ENCODE measurements around the gene GAN. TPM values are rescaled to one million over a fixed set of nuclear protein-coding genes. Genes with fewer than 3 reads are reported as not detected.

Gene GAN
- total and polyA plus RNA-seq, 2 of the 4 experiments (the other 2 are of a cell fraction): 1.1 to 5.7 TPM

GRCh38 chr16:81358860-81359259, 44.1 kb downstream of the GAN start:
- ChIA-PET POLR2A (ENCODE audit: unreplicated experiment) (no interaction called here), CTCF (interaction anchor here (0.6 to 0.7 kb wide), 2 partner anchors 11 to 153 kb away, joined by 5 to 6 read pairs; no protein-coding TSS in a partner anchor)
- Histone ChIP-seq H2BK5ac (ENCODE audit: low read depth, low read length, poor library complexity, severe bottlenecking) (no peak overlapping the region), H4K20me1 (ENCODE audit: insufficient read depth, low read length) (0 out of 2 replicates have a peak, but pooled peaks cover 2% of the 10 kb centered on the region), H3K4ac (ENCODE audit: low read depth, low read length) (no peak overlapping the region), H3K14ac (replicated peaks; ENCODE audit: low read depth, low read length) (no peak overlapping the region), H4K5ac (ENCODE audit: low read depth, low read length) (no peak overlapping the region), H3K9ac (ENCODE audit: low read depth, low read length) (no peak overlapping the region), H2BK120ac (ENCODE audit: low read depth, low read length) (no peak overlapping the region), H3K4me1 (ENCODE audit: control insufficient read depth, insufficient read depth, low read length) (no peaks in the 10 kb centered on the region), H3K9me3 (ENCODE audit: control insufficient read depth, insufficient read depth, low read length) (no peaks in the 10 kb centered on the region), H3K23ac (ENCODE audit: low read depth, low read length) (no peak overlapping the region), H3K4me2 (ENCODE audit: low read depth, low read length) (no peak overlapping the region), H3K27me3 (ENCODE audit: control insufficient read depth, insufficient read depth, low read length) (no peaks in the 10 kb centered on the region), H2AFZ (replicated peaks; ENCODE audit: low read length, poor library complexity) (no peak overlapping the region), H2BK15ac (ENCODE audit: low read depth, low read length) (no peak overlapping the region), H3K4me3 (ENCODE audit: insufficient read depth, low read depth, low read length) (no peak overlapping the region), H4K91ac (ENCODE audit: insufficient read depth, low read depth, low read length) (no peak overlapping the region), H3K36me3 (ENCODE audit: control insufficient read depth, insufficient read depth, low read length) (peaks cover 11% of the 10 kb centered on the region), H3K27ac (ENCODE audit: insufficient read depth, low read length) (no peak overlapping the region), H3K18ac (ENCODE audit: low read depth, low read length) (no peak overlapping the region), H3K79me1 (ENCODE audit: low read depth in 1 of 2, low read length in 2 of 2) (no peaks in the 10 kb centered on the region; a peak in 1 of 4 replicates), H3K56ac (ENCODE audit: extremely low read depth, insufficient read depth, low read length) (no peak overlapping the region), H2AK5ac (ENCODE audit: low read depth, low read length) (no peak overlapping the region), H2AK9ac (replicated peaks; ENCODE audit: low read depth, low read length, poor library complexity) (no peak overlapping the region), H2BK20ac (ENCODE audit: low read depth, low read length) (no peak overlapping the region), H4K8ac (ENCODE audit: low read depth in 2 of 2, low read length in 2 of 2) (no peak overlapping the region), H3K9me1 (ENCODE audit: insufficient read depth, low read length) (no peaks in the 10 kb centered on the region)
- WGBS, 2 experiments (ENCODE audit: extremely low coverage in 2 of 2, insufficient read length in 1 of 2): 100% methylated on average over 1 of the region's 1 CpG; no CpG with 5 or more reads in 1 of the 2 experiments
- dilution Hi-C loops (cut with HindIII; ENCODE audit: low sequenced_read_pairs, unreplicated experiment) (no loop called here), intact Hi-C loops (cut with micrococcal nuclease) (no loop called here), in situ Hi-C loops (cut with MboI; ENCODE audit: low sequenced_read_pairs) (no loop called here)
- BruUV-seq (replicated peaks): no TSS peak
- DNase-seq (no peak), ATAC-seq (ENCODE audit: low read depth) (no peak)
- TF ChIP-seq, protein P1, sequence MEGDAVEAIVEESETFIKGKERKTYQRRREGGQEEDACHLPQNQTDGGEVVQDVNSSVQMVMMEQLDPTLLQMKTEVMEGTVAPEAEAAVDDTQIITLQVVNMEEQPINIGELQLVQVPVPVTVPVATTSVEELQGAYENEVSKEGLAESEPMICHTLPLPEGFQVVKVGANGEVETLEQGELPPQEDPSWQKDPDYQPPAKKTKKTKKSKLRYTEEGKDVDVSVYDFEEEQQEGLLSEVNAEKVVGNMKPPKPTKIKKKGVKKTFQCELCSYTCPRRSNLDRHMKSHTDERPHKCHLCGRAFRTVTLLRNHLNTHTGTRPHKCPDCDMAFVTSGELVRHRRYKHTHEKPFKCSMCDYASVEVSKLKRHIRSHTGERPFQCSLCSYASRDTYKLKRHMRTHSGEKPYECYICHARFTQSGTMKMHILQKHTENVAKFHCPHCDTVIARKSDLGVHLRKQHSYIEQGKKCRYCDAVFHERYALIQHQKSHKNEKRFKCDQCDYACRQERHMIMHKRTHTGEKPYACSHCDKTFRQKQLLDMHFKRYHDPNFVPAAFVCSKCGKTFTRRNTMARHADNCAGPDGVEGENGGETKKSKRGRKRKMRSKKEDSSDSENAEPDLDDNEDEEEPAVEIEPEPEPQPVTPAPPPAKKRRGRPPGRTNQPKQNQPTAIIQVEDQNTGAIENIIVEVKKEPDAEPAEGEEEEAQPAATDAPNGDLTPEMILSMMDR (conservative IDR thresholded peaks at IDR 0.05; ENCODE audit: low read depth, low read length): no peak
- no peak for TF ChIP-seq RCOR1 (IDR thresholded peaks at IDR 0.05; ENCODE audit: insufficient replicate concordance, low read length)
- TF ChIP-seq POLR2A (IDR thresholded peaks at IDR 0.05; ENCODE audit: low read depth, low read length): no peak
- TF ChIP-seq CHD1 (IDR thresholded peaks at IDR 0.05; ENCODE audit: low read depth, low read length): no peak
- TF ChIP-seq CEBPB (IDR thresholded peaks at IDR 0.05; ENCODE audit: low read depth, low read length): no peak
- TF ChIP-seq NFE2L2 (IDR thresholded peaks at IDR 0.05; ENCODE audit: low read depth, low read length): no peak
- TF ChIP-seq MXI1 (IDR thresholded peaks at IDR 0.05; ENCODE audit: borderline replicate concordance, low read depth, low read length): no peak
- TF ChIP-seq USF2 (IDR thresholded peaks at IDR 0.05; ENCODE audit: low read depth, low read length): no peak
- TF ChIP-seq BHLHE40 (IDR thresholded peaks at IDR 0.05; ENCODE audit: low read depth, low read length): no peak
- no peak for TF ChIP-seq RFX5 (IDR thresholded peaks at IDR 0.05; ENCODE audit: low read depth, low read length)
- TF ChIP-seq MAFK (IDR thresholded peaks at IDR 0.05; ENCODE audit: low read depth, low read length): no peak
- no peak for TF ChIP-seq MAZ (IDR thresholded peaks at IDR 0.05; ENCODE audit: borderline replicate concordance, low read depth, low read length)
- no peak for TF ChIP-seq FOS (IDR thresholded peaks at IDR 0.05; ENCODE audit: low read depth, low read length)
- no peak for TF ChIP-seq SMC3 (IDR thresholded peaks at IDR 0.05; ENCODE audit: low read depth, low read length)
- TF ChIP-seq RAD21 (IDR thresholded peaks at IDR 0.05; ENCODE audit: low read length): no peak
- no peak for TF ChIP-seq ELK1 (IDR thresholded peaks at IDR 0.05; ENCODE audit: borderline replicate concordance, low read depth, low read length)

Measured in IMR-90 (cell line).